ENCODE data around the gene GLRA1. TPM values are rescaled to one million over a fixed set of nuclear protein-coding genes. Genes with fewer than 3 reads are reported as not detected.

The GLRA1 gene
- total RNA-seq, 2 donors from 2014 or later: not detected

DNA sequence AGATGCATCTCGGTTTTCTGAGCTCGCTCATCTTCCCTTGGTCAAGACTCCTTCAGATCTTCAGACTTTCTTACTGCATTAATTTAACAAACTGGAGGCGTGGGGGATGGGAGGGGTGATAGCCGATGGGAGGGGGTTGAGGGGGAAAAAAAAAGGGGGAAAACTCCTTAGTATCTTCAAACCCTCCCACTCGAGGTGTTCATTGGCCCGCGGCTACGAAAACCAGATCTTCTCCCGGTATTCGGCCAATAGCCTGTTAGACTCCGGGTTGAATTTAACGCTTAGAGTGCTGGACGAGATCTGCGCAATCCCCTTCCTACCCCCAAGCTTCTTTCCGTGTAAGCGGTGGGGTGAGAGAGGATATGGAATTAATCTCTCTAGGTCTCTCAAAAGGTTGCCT lies 689 bp upstream of the GLRA1 start:
- TF ChIP-seq POLR2AphosphoS5 (IDR thresholded peaks at IDR 0.05) (no peak), POLR2A (IDR thresholded peaks at IDR 0.05) (no peak)
- TF ChIP-seq, protein P1, sequence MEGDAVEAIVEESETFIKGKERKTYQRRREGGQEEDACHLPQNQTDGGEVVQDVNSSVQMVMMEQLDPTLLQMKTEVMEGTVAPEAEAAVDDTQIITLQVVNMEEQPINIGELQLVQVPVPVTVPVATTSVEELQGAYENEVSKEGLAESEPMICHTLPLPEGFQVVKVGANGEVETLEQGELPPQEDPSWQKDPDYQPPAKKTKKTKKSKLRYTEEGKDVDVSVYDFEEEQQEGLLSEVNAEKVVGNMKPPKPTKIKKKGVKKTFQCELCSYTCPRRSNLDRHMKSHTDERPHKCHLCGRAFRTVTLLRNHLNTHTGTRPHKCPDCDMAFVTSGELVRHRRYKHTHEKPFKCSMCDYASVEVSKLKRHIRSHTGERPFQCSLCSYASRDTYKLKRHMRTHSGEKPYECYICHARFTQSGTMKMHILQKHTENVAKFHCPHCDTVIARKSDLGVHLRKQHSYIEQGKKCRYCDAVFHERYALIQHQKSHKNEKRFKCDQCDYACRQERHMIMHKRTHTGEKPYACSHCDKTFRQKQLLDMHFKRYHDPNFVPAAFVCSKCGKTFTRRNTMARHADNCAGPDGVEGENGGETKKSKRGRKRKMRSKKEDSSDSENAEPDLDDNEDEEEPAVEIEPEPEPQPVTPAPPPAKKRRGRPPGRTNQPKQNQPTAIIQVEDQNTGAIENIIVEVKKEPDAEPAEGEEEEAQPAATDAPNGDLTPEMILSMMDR (IDR thresholded peaks at IDR 0.05): no peak
- Histone ChIP-seq H3K36me3 (no peaks in the 10 kb centered on the region), H3K9me3 (no peaks in the 10 kb centered on the region), H3K4me1 (replicated peaks) (no peaks in the 10 kb centered on the region), H3K27me3 (replicated peaks; ENCODE audit: insufficient read depth) (peaks cover 3% of the 10 kb centered on the region), H3K27ac (no peak overlapping the region), H3K4me3 (no peak overlapping the region)
- 12% methylated on average over 16 of the region's 16 CpGs for WGBS
- no peak for DNase-seq (ENCODE audit: low spot score)
- intact Hi-C loops (cut with DNase I): no loop called here

DNA sequence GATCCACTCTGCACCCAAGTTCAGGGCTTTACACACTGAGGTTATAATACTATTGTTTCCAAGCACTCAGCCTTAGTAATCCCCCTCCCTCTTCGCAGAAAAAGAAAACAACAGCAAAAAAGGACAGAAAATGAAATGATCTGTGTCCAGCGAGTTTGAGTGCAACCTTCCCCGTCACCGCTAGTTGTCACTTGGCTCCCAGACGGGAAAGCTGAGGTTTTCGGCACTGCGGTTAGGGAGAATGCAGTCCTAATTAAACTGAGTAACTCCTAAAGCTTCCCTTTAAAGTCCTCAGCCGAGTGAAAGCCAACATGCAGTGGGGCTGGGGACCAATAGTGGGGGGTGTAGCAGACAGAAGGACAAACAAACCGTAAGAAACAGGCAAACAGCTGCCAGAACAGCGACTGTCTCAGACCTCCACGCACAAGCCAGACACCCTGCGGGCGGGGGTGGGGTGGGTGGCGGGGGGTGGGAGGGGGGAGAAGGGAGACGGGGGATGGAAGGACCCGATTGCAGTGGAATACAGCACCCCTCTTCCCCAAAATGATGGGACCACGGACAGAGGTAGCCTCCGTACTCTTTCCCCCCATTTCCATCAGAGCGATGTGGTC lies 680 bp downstream of the GLRA1 start:
- peaks cover 3% of the 10 kb centered on the region for H3K27me3 ChIP-seq (replicated peaks; ENCODE audit: insufficient read depth)
- no peaks in the 10 kb centered on the region for H3K9me3 ChIP-seq
- intact Hi-C loops (cut with DNase I): no loop called here
- TF ChIP-seq POLR2AphosphoS5 (IDR thresholded peaks at IDR 0.05) (no peak), POLR2A (IDR thresholded peaks at IDR 0.05) (no peak)
- TF ChIP-seq, protein P1 (IDR thresholded peaks at IDR 0.05): no peak
- no peak for DNase-seq (ENCODE audit: low spot score)
- 10% methylated on average over 18 of the region's 19 CpGs for WGBS
- no peaks in the 10 kb centered on the region for H3K36me3 ChIP-seq
- no peak overlapping the region for H3K4me3 ChIP-seq
- no peak overlapping the region for H3K27ac ChIP-seq
- H3K4me1 ChIP-seq (replicated peaks): no peaks in the 10 kb centered on the region

DNA sequence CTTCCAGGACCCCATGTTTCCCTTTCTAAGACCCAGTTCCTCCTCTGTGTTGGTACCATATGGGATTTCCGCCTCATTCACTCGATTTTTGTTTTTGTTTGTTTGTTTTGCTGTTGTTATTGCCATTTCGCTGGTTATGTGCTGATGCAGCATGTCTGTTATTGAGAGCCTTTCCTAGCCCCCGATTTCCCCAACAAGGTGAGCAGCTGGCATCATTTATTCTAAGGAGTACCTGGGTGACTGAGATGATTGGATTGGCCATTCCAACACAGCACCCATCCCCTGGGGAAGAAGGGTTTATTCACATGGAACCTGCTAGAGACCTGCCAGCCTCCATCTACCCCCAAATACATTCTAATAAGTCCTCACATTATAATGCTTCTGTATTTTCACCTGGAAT lies 2.7 kb downstream of the GLRA1 start:
- Histone ChIP-seq H3K27me3 (replicated peaks; ENCODE audit: insufficient read depth) (peaks cover 3% of the 10 kb centered on the region), H3K9me3 (no peaks in the 10 kb centered on the region), H3K27ac (no peak overlapping the region), H3K36me3 (no peaks in the 10 kb centered on the region), H3K4me3 (no peak overlapping the region), H3K4me1 (replicated peaks) (no peaks in the 10 kb centered on the region)
- 85% methylated on average over 4 of the region's 4 CpGs for WGBS
- intact Hi-C loops (cut with DNase I): no loop called here
- DNase-seq (ENCODE audit: low spot score): no peak
- TF ChIP-seq POLR2A (IDR thresholded peaks at IDR 0.05) (no peak), POLR2AphosphoS5 (IDR thresholded peaks at IDR 0.05) (no peak)
- TF ChIP-seq, protein P1 (IDR thresholded peaks at IDR 0.05): no peak

DNA sequence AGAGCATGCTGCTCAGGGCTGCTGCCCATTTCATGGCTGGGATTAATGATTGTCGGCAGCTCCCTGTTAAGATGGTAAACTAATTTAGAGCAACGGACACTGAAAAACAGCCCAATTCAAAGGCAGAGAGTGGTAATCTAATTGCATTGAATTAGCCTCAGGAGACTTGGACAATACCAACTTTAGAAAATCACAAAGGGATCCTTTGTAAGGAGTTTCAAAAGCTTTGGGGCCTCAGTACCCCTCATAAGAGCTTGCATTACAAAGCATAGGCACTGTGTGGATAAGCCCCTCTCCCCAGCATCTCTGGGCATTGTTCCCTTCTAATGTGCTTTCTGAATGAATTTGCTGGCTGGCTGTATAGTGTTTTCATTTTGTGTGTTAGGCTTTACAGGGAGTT lies 6.7 kb downstream of the GLRA1 start:
- Histone ChIP-seq H3K4me1 (replicated peaks) (no peaks in the 10 kb centered on the region), H3K4me3 (no peak overlapping the region), H3K36me3 (no peaks in the 10 kb centered on the region), H3K27me3 (replicated peaks; ENCODE audit: insufficient read depth) (no peaks in the 10 kb centered on the region), H3K9me3 (no peaks in the 10 kb centered on the region), H3K27ac (no peak overlapping the region)
- no peak for DNase-seq (ENCODE audit: low spot score)
- WGBS: 15% methylated on average over 2 of the region's 2 CpGs
- TF ChIP-seq POLR2A (IDR thresholded peaks at IDR 0.05): no peak
- TF ChIP-seq, protein P1 (IDR thresholded peaks at IDR 0.05): no peak
- no peak for TF ChIP-seq POLR2AphosphoS5 (IDR thresholded peaks at IDR 0.05)
- intact Hi-C loops (cut with DNase I): no loop called here

DNA sequence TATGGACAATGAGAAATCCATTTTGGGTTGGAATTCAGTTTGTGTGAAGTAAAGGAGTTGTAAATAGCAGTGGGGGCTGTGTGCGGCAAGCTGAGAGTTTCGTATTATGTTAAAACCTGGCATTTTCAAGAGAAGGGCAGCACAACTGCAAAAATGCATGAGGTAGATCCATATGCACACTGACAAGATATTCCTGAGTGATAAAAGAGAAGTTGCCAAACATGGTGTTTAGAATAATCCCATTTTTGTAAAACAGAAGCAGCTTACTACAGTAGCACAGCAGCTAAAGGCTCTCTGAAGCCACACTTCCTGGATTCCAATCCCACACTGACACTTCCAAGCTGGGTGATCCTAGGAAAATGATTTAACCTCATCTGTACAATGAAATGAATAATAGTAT lies 11.2 kb downstream of the GLRA1 start:
- Histone ChIP-seq H3K36me3 (no peaks in the 10 kb centered on the region), H3K27me3 (replicated peaks; ENCODE audit: insufficient read depth) (no peaks in the 10 kb centered on the region), H3K9me3 (no peaks in the 10 kb centered on the region), H3K4me3 (no peak overlapping the region), H3K4me1 (replicated peaks) (no peaks in the 10 kb centered on the region), H3K27ac (no peak overlapping the region)
- no peak for DNase-seq (ENCODE audit: low spot score)
- TF ChIP-seq POLR2AphosphoS5 (IDR thresholded peaks at IDR 0.05) (no peak), POLR2A (IDR thresholded peaks at IDR 0.05) (no peak)
- TF ChIP-seq, protein P1 (IDR thresholded peaks at IDR 0.05): no peak
- 76% methylated on average over 2 of the region's 2 CpGs for WGBS
- intact Hi-C loops (cut with DNase I): no loop called here

All from prostate gland (tissue), 2 donors.